IPS DF 6.9 (cell line): ENCODE results near the gene RRM1.
"Not testable (repeated sequence)": the region's sequence is repeated elsewhere in the genome, so short reads cannot be mapped to it uniquely, and the experiment has no call there.

Experiments
- DNase-seq: peaks from one replicate; pipeline ENCODE4 v3.0.0-alpha.2; 2013; ENCODE audit warnings: low read depth, low spot score
- H3K27ac ChIP-seq: one replicate; pipeline ENCODE4 v1.5.1; 2013; ENCODE audit warnings: low read length, control low read depth
- H3K27me3 ChIP-seq: 2 replicates; pipeline ENCODE4 v1.6.1; 2013; ENCODE audit warnings: mild to moderate bottlenecking, low read length; ENCODE audit not compliant: control insufficient read depth, insufficient read depth
- H3K36me3 ChIP-seq: 2 replicates; pipeline ENCODE4 v1.6.1; 2013; ENCODE audit warnings: low read length; ENCODE audit not compliant: control insufficient read depth, insufficient read depth
- H3K4me1 ChIP-seq: 2 replicates; pipeline ENCODE4 v1.6.1; 2013; ENCODE audit warnings: low read length; ENCODE audit not compliant: control insufficient read depth, insufficient read depth
- H3K4me3 ChIP-seq: 2 replicates; pipeline ENCODE4 v1.5.1; 2013; ENCODE audit warnings: mild to moderate bottlenecking, low read length
- H3K9me3 ChIP-seq: 2 replicates; pipeline ENCODE4 v1.6.1; 2013; ENCODE audit warnings: low read length, inconsistent platforms; ENCODE audit not compliant: control insufficient read depth, insufficient read depth
- WGBS: extraction: QIAGEN DNeasy Blood & Tissue Kit; methylation state at CpG from one replicate; pipeline ENCODE4 v1.1.7; 2013; ENCODE audit warnings: mixed read lengths, missing lambda C conversion rate; ENCODE audit not compliant: insufficient read length, insufficient coverage; 5-methylcytosine and 5-hydroxymethylcytosine counted together

Gene RRM1

GRCh38 chr11:4167758-4168157 lies 73.2 kb downstream of the RRM1 start:
- H3K27me3 ChIP-seq: no peaks in the 10 kb centered on the region
- H3K4me3 ChIP-seq: no peak overlapping the region
- H3K9me3 ChIP-seq: no peaks in the 10 kb centered on the region
- no peaks in the 10 kb centered on the region for H3K36me3 ChIP-seq
- no CpG with 5 or more reads among the region's 7 CpGs for WGBS
- DNase-seq: no peak
- no peak overlapping the region for H3K27ac ChIP-seq
- no peaks in the 10 kb centered on the region for H3K4me1 ChIP-seq

- peak overlapping the region; percentile 53; the same call in 1 of the 2 replicates for H3K4me3 ChIP-seq
- not testable (repeated sequence) for H3K27me3 ChIP-seq
- no CpG with 5 or more reads among the region's 33 CpGs for WGBS
These were observed 81.2 kb downstream of the RRM1 start for GRCh38 chr11:4175620-4176350.

GRCh38 chr11:4178813-4179662 lies 84.4 kb downstream of the RRM1 start:
- Histone ChIP-seq H3K9me3 (no peaks in the 10 kb centered on the region), H3K27me3 (no peaks in the 10 kb centered on the region), H3K27ac (no peak overlapping the region), H3K4me1 (no peaks in the 10 kb centered on the region), H3K4me3 (no peak overlapping the region), H3K36me3 (no peaks in the 10 kb centered on the region)
- no peak for DNase-seq
- WGBS: no CpG with 5 or more reads among the region's 3 CpGs

More at GRCh38 chr11:4175620-4176350, 81.2 kb downstream of the RRM1 start:
- H3K36me3 ChIP-seq, H3K9me3 ChIP-seq, H3K27ac ChIP-seq, H3K4me1 ChIP-seq, DNase-seq: not testable (repeated sequence)

- WGBS: no CpG with 5 or more reads among the region's 5 CpGs
- DNase-seq: no peak
These were observed 86.0 kb downstream of the RRM1 start for GRCh38 chr11:4180441-4181183.

GRCh38 chr11:4181782-4182721 lies 87.5 kb downstream of the RRM1 start:
- DNase-seq: no peak

More at GRCh38 chr11:4180441-4181183, 86.0 kb downstream of the RRM1 start:
- H3K9me3 ChIP-seq: no peaks in the 10 kb centered on the region
- H3K36me3 ChIP-seq: no peaks in the 10 kb centered on the region
- H3K27me3 ChIP-seq: no peaks in the 10 kb centered on the region
- no peak overlapping the region for H3K27ac ChIP-seq
- no peaks in the 10 kb centered on the region for H3K4me1 ChIP-seq
- H3K4me3 ChIP-seq: no peak overlapping the region

GRCh38 chr11:4183410-4184057 lies 88.9 kb downstream of the RRM1 start:
- DNase-seq: no peak
- Histone ChIP-seq H3K4me1 (no peaks in the 10 kb centered on the region), H3K27me3 (no peaks in the 10 kb centered on the region), H3K4me3 (no peak overlapping the region), H3K9me3 (no peaks in the 10 kb centered on the region), H3K36me3 (no peaks in the 10 kb centered on the region), H3K27ac (no peak overlapping the region)
- WGBS: no CpG with 5 or more reads among the region's 14 CpGs

More at GRCh38 chr11:4181782-4182721, 87.5 kb downstream of the RRM1 start:
- Histone ChIP-seq H3K27me3 (no peaks in the 10 kb centered on the region), H3K4me3 (no peak overlapping the region), H3K4me1 (no peaks in the 10 kb centered on the region), H3K9me3 (no peaks in the 10 kb centered on the region), H3K27ac (no peak overlapping the region), H3K36me3 (no peaks in the 10 kb centered on the region)
- WGBS: no CpG with 5 or more reads among the region's 9 CpGs

- DNase-seq: no peak
These were observed 89.7 kb downstream of the RRM1 start for GRCh38 chr11:4184163-4184916.

GRCh38 chr11:4185561-4185960 lies 91.0 kb downstream of the RRM1 start:
- H3K4me3 ChIP-seq: no peak overlapping the region
- DNase-seq: no peak
- no peaks in the 10 kb centered on the region for H3K36me3 ChIP-seq
- no peaks in the 10 kb centered on the region for H3K4me1 ChIP-seq
- whole genome bisulfite sequencing: no CpG with 5 or more reads among the region's 3 CpGs
- H3K27ac ChIP-seq: no peak overlapping the region
- H3K9me3 ChIP-seq: no peaks in the 10 kb centered on the region
- no peaks in the 10 kb centered on the region for H3K27me3 ChIP-seq

More at GRCh38 chr11:4184163-4184916, 89.7 kb downstream of the RRM1 start:
- Histone ChIP-seq H3K27me3 (no peaks in the 10 kb centered on the region), H3K9me3 (no peaks in the 10 kb centered on the region), H3K27ac (no peak overlapping the region), H3K4me3 (no peak overlapping the region), H3K4me1 (no peaks in the 10 kb centered on the region), H3K36me3 (no peaks in the 10 kb centered on the region)
- no CpG with 5 or more reads among the region's 7 CpGs for WGBS
